NOMO-1 treated with dmso at 0.1 percent for 144 hours (cell line): ENCODE measurements around the gene DLX5.

ENCODE experiments used
- DNase-seq: peaks from one replicate; lab custom pipeline; 2025; ENCODE audit not compliant: unreplicated experiment; lab: John Stamatoyannopoulos, UW

The DLX5 gene

GRCh38 chr7:96992192-96993005, 32.2 kb downstream of the DLX5 start:
- no peak for DNase-seq

DNA sequence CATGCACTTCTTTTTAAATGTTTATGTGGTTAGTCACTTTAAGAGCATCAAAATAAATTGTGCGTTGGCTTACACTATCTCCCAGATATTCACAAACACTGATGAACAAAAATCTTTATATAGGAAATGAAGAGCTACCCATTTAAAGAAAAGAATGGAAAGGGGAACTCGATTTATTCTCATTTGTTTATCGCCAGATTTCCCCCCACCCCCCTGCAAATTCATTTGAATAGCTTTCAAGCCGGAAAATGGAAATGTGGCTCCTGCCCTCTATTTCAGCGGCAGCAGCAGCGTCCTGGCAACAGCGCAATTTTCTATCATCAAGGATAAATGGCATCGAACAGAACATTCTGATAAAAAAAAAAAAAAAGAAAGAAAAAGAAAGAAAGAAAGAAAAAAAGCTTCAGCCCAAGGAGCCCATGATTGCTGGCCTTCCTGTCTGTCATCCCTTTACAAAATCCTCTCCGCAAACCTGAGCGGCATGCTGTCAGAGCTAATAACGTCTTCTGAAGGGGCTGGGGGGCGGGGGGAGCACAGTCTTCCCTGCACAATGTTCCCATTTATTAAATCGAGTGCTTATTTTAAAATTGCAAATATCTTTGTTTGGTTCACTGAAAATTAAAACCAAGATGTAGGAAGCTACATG, 33.0 kb downstream of the DLX5 start:
- no peak for DNase-seq

GRCh38 chr7:96989859-96990317, 34.7 kb downstream of the DLX5 start:
- no peak for DNase-seq

DNA sequence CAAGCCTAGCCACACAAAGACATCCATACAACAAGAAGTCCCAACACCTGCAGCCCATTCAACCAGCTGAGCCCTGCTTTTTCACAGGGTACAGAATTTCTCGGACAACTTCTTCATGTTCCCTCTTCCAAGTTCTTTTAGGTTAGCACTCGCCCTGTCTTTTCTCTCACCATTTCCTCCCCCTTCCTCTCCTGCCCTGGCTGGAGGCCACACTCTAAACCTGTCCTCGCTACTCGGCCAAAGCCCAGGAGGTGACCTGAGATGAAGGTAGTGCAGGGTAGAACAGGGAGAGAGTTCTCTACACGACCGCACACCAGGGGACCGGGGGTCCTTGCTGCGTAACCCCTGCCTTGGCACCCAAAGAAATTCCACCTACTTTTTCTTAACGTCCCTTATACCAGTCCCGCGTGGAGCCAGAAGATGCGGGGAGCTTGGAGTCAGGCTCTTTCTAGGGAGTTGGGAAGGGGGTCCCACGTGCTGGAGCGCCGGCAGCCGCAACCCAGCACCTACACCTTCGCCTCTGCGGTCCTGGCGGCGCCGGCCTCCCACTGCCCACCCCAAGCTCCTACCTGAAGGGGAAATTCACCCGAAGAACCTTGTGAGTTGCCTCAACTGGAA, 35.3 kb downstream of the DLX5 start:
- no peak for DNase-seq

- DNase-seq: no peak
Measured at GRCh38 chr7:96987719-96988118, 36.9 kb downstream of the DLX5 start.

DNA sequence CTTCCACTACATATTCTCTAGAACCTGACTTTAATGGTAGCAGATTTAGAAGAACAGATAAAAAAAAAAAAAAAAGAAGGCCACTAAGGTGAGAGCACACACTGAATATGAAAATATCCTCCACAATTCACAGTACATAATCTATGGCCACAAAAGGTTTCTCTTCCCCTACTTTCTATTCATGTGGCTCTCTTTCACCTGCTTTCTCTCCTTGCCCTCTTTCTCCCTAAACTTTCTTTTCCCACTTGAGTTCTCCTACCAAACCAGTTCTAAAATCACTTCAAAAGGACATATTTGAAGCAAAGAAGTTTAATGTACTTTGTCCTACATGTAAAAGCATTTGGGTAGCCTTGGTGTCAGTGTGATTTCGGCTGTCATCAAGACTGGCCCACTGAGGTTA, 37.7 kb downstream of the DLX5 start:
- no peak for DNase-seq

GRCh38 chr7:96985992-96986391, 38.6 kb downstream of the DLX5 start:
- DNase-seq: no peak

- DNase-seq: no peak
Measured at GRCh38 chr7:96982586-96982985, 42.0 kb downstream of the DLX5 start.

DNA sequence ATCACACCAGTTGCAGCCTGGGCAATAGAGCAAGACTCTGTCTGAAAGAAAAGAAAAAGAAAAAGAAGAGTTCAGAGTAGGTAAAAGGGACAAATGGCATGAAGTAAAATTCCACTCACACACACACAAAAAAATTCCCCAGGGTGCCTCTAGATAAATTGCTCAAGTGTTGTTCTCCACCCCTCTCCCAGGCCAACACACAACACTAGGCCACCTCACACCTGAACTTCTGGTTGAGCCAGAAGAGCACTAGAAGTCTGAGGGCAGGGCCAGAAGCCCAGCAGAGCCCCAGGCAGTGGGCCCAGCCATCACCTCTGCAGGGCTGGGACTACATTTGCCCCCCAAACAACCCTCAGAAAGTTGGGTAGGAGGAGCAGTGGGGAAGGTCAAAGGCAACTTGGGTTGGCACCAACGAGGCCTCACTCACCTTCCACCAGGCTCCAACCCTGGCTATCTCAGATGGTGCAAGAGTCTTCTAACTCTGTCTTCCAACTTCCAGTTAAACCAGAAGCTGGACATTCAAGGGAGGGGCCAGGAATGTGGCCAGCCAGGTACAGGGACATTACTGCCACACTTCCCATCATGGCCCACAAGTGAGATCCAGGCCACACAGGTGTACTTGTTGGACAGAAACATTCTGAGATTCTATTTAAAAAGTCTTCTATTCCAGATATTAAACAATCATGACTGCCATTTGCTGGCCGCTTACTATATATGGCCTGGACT, 44.9 kb downstream of the DLX5 start:
- DNase-seq: no peak

DNA sequence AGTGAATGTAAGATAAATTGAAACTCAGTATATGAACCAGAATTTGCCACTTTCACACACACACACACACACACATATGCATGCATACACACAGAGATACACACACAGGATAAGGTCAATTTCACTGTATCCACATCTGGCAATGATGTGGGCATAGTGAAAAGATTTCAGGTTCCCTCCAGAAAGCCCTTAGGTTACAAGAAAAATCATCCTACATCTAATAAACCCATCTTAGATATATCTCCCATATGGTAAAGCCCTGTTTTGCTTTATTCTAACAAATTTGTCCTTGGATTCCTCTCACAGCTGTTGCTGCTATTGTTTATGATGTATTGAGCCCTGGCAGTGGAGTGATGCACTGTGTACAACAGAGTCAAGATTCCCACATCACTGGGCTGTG, 47.2 kb downstream of the DLX5 start:
- no peak for DNase-seq

- DNase-seq: no peak
Measured at GRCh38 chr7:96976106-96976505, 48.5 kb downstream of the DLX5 start.

DNA sequence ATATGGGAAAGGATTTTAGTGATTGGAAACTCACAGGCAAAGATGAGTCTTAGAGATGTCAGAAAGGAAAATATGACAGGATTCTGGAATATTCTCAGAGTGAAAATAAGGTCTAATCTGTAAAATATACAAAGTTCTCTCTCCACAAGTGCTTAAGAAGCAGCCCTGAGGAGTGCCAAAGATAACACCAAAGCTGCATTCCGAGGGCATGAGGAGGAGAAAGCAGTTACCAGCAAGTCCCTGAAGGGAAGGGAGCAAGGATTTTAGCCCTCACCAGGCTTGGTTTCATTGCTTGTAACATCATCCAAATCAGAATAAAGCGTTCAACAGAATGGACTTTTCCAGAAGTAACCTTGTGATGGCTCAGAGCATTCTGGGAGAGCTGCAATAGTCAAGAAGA, 50.6 kb downstream of the DLX5 start:
- no peak for DNase-seq

GRCh38 chr7:96970739-96971138, 53.9 kb downstream of the DLX5 start:
- DNase-seq: no peak
